C4-2B (cell line): ENCODE measurements around the gene SGPP2.

Source experiments
- ZFX ChIP-seq: fragments of 450-650 bp; IDR thresholded peaks from 2 replicates; pipeline ENCODE4 v1.6.1; 2017
- TF ChIP-seq, protein P1 (sequence below): fragments of 450-650 bp; conservative IDR thresholded peaks from 2 replicates; pipeline ENCODE4 v1.5.1; 2017; ENCODE audit warnings: mild to moderate bottlenecking

DNA sequence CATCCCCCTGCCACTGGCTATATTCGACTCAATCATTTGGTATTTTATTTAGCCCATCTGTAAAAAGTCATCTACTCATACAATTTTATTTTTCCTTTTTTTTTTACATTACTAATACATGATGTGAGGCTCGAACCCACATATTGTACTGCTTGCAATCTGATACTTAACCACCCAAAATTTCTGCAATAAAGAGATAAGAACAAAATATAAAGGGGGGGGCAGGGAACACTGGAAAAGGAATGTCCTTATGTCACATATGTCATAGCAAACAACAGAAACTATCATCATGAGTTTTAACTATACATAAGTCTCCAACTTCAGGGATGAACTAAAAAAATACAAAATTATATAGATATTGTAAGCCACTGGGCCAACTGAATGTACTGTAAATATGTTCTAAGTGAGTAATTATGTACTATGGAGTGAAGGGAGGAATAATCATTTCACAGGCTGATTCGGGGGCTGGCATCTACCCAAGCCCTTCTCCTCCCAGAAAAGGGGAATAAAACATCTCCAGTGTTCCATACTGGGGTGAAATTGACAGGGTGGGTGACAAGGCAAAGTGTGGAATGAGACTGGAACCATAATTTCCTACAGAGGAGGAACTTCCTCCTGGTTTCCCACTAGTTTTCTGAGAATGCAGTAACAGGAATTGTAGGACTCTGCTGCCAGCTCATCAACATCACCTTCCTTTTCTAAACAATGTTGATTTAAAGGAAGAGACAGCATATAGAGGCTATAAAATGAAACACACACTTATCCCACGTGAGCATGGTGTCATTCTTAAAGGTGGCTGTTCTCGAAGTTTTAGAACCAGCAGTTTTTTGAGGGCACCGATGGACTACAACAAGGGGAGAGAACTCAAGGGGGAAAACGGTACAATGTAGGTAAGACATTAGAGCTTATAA, 152.1 kb downstream of the SGPP2 start:
- TF ChIP-seq, protein P1, sequence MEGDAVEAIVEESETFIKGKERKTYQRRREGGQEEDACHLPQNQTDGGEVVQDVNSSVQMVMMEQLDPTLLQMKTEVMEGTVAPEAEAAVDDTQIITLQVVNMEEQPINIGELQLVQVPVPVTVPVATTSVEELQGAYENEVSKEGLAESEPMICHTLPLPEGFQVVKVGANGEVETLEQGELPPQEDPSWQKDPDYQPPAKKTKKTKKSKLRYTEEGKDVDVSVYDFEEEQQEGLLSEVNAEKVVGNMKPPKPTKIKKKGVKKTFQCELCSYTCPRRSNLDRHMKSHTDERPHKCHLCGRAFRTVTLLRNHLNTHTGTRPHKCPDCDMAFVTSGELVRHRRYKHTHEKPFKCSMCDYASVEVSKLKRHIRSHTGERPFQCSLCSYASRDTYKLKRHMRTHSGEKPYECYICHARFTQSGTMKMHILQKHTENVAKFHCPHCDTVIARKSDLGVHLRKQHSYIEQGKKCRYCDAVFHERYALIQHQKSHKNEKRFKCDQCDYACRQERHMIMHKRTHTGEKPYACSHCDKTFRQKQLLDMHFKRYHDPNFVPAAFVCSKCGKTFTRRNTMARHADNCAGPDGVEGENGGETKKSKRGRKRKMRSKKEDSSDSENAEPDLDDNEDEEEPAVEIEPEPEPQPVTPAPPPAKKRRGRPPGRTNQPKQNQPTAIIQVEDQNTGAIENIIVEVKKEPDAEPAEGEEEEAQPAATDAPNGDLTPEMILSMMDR = no peak
- no peak for TF ChIP-seq ZFX
